Tibial nerve (tissue), 4 donors: ENCODE results near the gene RASAL2.

Experiments
- EP300 ChIP-seq, 2 donors: sonication (generic); formaldehyde crosslinking; IDR thresholded peaks; one replicate each; pipeline ENCODE4 v1.6.1; 2017; ENCODE audit warnings: antibody characterized with exemption in 2 of 2, mild to moderate bottlenecking in 1 of 2
- POLR2A ChIP-seq, 2 donors: fragments of 450-650 bp; IDR thresholded peaks; one replicate each; pipeline ENCODE4 v1.6.1; 2017; ENCODE audit warnings: antibody characterized with exemption in 2 of 2, mild to moderate bottlenecking in 2 of 2, moderate library complexity in 2 of 2
- TF ChIP-seq, protein P1 (sequence below), 5 experiments: fragments of 200-600 bp in 3 of 5; fragments of 450-650 bp in 2 of 5; sonication (generic) in 3 of 5; IDR thresholded peaks; one replicate each; pipeline ENCODE4 v1.5.1; 2016 to 2019; ENCODE audit warnings: antibody characterized with exemption in 5 of 5, mild to moderate bottlenecking in 3 of 5, moderate library complexity in 2 of 5

DNA sequence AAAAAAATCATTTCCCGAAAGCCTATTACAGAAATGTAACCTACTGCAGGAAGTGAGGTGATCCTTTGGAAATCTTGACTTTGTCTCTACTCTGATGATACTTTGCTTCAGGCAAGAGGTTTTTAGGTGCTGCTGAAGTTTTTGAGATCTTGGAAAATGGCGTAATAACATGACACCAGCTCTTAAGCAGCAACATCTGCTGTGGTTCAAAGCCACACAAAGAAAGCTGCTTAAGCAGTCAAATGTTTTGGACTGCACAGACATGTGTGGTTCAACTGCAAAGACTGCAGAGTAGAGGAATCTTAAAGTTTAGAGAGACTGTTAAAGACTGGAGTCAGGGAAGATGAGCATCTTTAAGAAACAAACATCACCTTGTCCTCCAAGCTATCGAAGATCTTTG lies 139.0 kb downstream of the RASAL2 start:
- TF ChIP-seq, protein P1, sequence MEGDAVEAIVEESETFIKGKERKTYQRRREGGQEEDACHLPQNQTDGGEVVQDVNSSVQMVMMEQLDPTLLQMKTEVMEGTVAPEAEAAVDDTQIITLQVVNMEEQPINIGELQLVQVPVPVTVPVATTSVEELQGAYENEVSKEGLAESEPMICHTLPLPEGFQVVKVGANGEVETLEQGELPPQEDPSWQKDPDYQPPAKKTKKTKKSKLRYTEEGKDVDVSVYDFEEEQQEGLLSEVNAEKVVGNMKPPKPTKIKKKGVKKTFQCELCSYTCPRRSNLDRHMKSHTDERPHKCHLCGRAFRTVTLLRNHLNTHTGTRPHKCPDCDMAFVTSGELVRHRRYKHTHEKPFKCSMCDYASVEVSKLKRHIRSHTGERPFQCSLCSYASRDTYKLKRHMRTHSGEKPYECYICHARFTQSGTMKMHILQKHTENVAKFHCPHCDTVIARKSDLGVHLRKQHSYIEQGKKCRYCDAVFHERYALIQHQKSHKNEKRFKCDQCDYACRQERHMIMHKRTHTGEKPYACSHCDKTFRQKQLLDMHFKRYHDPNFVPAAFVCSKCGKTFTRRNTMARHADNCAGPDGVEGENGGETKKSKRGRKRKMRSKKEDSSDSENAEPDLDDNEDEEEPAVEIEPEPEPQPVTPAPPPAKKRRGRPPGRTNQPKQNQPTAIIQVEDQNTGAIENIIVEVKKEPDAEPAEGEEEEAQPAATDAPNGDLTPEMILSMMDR (IDR thresholded peaks at IDR 0.05): no peak
- no peak for TF ChIP-seq POLR2A (IDR thresholded peaks at IDR 0.05)
- no peak for TF ChIP-seq EP300 (IDR thresholded peaks at IDR 0.05)
